WTC11 (cell line): Measurements from ENCODE around the gene DYSF. TPM values are rescaled to one million over a fixed set of nuclear protein-coding genes. Genes with fewer than 3 reads are reported as not detected.

Experiments
- ATAC-seq: fragments of 200-7000 bp; cut with Tn5 transposase; 2 replicates; pipeline ENCODE4 v1.10.0; 2021; ENCODE audit warnings: mild to moderate bottlenecking, moderate library complexity
- CTCF ChIA-PET: fragments of 300-600 bp; sonication (Branson Sonifier 250); formaldehyde crosslinking; loops from one replicate; lab custom pipeline; 2021; ENCODE audit warnings: antibody characterized with exemption; lab: Charles Lee
- POLR2A ChIA-PET: fragments of 350-600 bp; sonication (Branson Sonifier 250); formaldehyde crosslinking; loops from one replicate; lab custom pipeline; 2021; ENCODE audit warnings: antibody characterized with exemption; lab: Charles Lee
- DNase-seq: peaks from one replicate; pipeline ENCODE4 v3.0.0; 2021; ENCODE audit warnings: low spot score
- H3K27ac Mint-ChIP-seq: 2 replicates; pipeline ENCODE4 v1.8.0; 2021; ENCODE audit warnings: mixed read lengths
- H3K27me3 Mint-ChIP-seq: 2 replicates; pipeline ENCODE4 v1.8.0; 2021; ENCODE audit warnings: low read depth, mild to moderate bottlenecking, moderate library complexity, mixed read lengths
- H3K36me3 Mint-ChIP-seq: 2 replicates; pipeline ENCODE4 v1.8.0; 2021; ENCODE audit warnings: mixed read lengths
- H3K4me1 Mint-ChIP-seq: 2 replicates; pipeline ENCODE4 v1.8.0; 2022; ENCODE audit warnings: mixed read lengths
- H3K4me3 Mint-ChIP-seq: 2 replicates; pipeline ENCODE4 v1.8.0; 2021; ENCODE audit warnings: mild to moderate bottlenecking, moderate library complexity, mixed read lengths
- H3K9me3 Mint-ChIP-seq: 2 replicates; pipeline ENCODE4 v1.8.0; 2021; ENCODE audit warnings: mixed read lengths
- AFF4 ChIP-seq: sonication (generic); formaldehyde crosslinking; IDR thresholded peaks from 2 replicates; pipeline ENCODE4 v1.8.1; 2023; ENCODE audit warnings: mild to moderate bottlenecking, missing genetic modification reagents, borderline replicate concordance
- CBFB ChIP-seq: sonication (generic); formaldehyde crosslinking; IDR thresholded peaks from 2 replicates; pipeline ENCODE4 v1.8.1; 2022; ENCODE audit warnings: mild to moderate bottlenecking, low read depth, missing genetic modification reagents
- CDX4 ChIP-seq: fragments of 250-450 bp; sonication (Bioruptor Pico); IDR thresholded peaks from 2 replicates; pipeline ENCODE4 v1.9.0; 2021; ENCODE audit warnings: moderate library complexity, mild to moderate bottlenecking, inconsistent platforms, borderline replicate concordance
- CREB1 ChIP-seq: sonication (generic); formaldehyde crosslinking; IDR thresholded peaks from 2 replicates; pipeline ENCODE4 v1.8.0; 2023; ENCODE audit warnings: mild to moderate bottlenecking, missing genetic modification reagents
- CREM ChIP-seq: sonication (generic); formaldehyde crosslinking; IDR thresholded peaks from 2 replicates; pipeline ENCODE4 v1.8.1; 2022; ENCODE audit warnings: mild to moderate bottlenecking, missing genetic modification reagents, moderate library complexity
- FOXJ3 ChIP-seq: sonication (generic); formaldehyde crosslinking; IDR thresholded peaks from 2 replicates; pipeline ENCODE4 v1.9.0; 2021; ENCODE audit warnings: missing genetic modification reagents, mild to moderate bottlenecking, borderline replicate concordance
- GTF2I ChIP-seq: fragments of 250-450 bp; sonication (Bioruptor Pico); conservative IDR thresholded peaks from 2 replicates; pipeline ENCODE4 v1.4.0; 2021; ENCODE audit warnings: mild to moderate bottlenecking
- IRF2 ChIP-seq: sonication (generic); formaldehyde crosslinking; IDR thresholded peaks from 2 replicates; pipeline ENCODE4 v1.8.0; 2022; ENCODE audit warnings: low read depth, missing genetic modification reagents, borderline replicate concordance
- MXD4 ChIP-seq: fragments of 250-450 bp; sonication (Bioruptor Pico); IDR thresholded peaks from 2 replicates; pipeline ENCODE4 v1.8.0; 2021; ENCODE audit warnings: mild to moderate bottlenecking, moderate library complexity, borderline replicate concordance
- MYBL2 ChIP-seq: sonication (generic); formaldehyde crosslinking; IDR thresholded peaks from 2 replicates; pipeline ENCODE4 v1.8.1; 2023; ENCODE audit warnings: mild to moderate bottlenecking, moderate library complexity, missing genetic modification reagents
- NFYB ChIP-seq: sonication (generic); formaldehyde crosslinking; conservative IDR thresholded peaks from 2 replicates; pipeline ENCODE4 v1.8.0; 2022; ENCODE audit warnings: low read depth, missing genetic modification reagents
- NR2C2 ChIP-seq: sonication (generic); formaldehyde crosslinking; IDR thresholded peaks from 2 replicates; pipeline ENCODE4 v1.8.0; 2022; ENCODE audit warnings: mild to moderate bottlenecking, missing genetic modification reagents
- PRRX2 ChIP-seq: fragments of 250-450 bp; sonication (Bioruptor Pico); IDR thresholded peaks from 2 replicates; pipeline ENCODE4 v1.8.0; 2021; ENCODE audit warnings: mild to moderate bottlenecking
- RORB ChIP-seq: fragments of 250-450 bp; sonication (Bioruptor Pico); IDR thresholded peaks from 2 replicates; pipeline ENCODE4 v1.9.0; 2021; ENCODE audit warnings: mild to moderate bottlenecking
- TCF7 ChIP-seq: sonication (generic); formaldehyde crosslinking; IDR thresholded peaks from 2 replicates; pipeline ENCODE4 v1.8.0; 2022; ENCODE audit warnings: mild to moderate bottlenecking, low read depth, missing genetic modification reagents, moderate library complexity
- TP53 ChIP-seq: sonication (generic); formaldehyde crosslinking; IDR thresholded peaks from 2 replicates; pipeline ENCODE4 v1.8.1; 2023; ENCODE audit warnings: mild to moderate bottlenecking, missing genetic modification reagents
- ZBTB21 ChIP-seq: sonication (generic); formaldehyde crosslinking; IDR thresholded peaks from 2 replicates; pipeline ENCODE4 v1.8.1; 2023; ENCODE audit warnings: mild to moderate bottlenecking, missing genetic modification reagents, borderline replicate concordance
- ZBTB43 ChIP-seq: sonication (generic); formaldehyde crosslinking; IDR thresholded peaks from 2 replicates; pipeline ENCODE4 v1.8.1; 2023; ENCODE audit warnings: mild to moderate bottlenecking, missing genetic modification reagents
- ZNF121 ChIP-seq: sonication (generic); formaldehyde crosslinking; IDR thresholded peaks from 2 replicates; pipeline ENCODE4 v1.8.0; 2023; ENCODE audit warnings: missing genetic modification reagents
- ZNF219 ChIP-seq: sonication (generic); formaldehyde crosslinking; IDR thresholded peaks from 2 replicates; pipeline ENCODE4 v1.8.0; 2023; ENCODE audit warnings: missing genetic modification reagents, mild to moderate bottlenecking, borderline replicate concordance
- total RNA-seq: library from RNA; stranded (reverse); gene quantifications from 3 replicates; pipeline ENCODE4 v1.2.3, GENCODE V29; 2021
- TF ChIP-seq, protein P1 (sequence below): sonication (generic); formaldehyde crosslinking; IDR thresholded peaks from 2 replicates; pipeline ENCODE4 v1.8.1; 2023; ENCODE audit warnings: mild to moderate bottlenecking, missing genetic modification reagents, moderate library complexity
- TF ChIP-seq, protein P2 (sequence below): sonication (generic); formaldehyde crosslinking; IDR thresholded peaks from 2 replicates; pipeline ENCODE4 v1.8.0; 2022; ENCODE audit warnings: mild to moderate bottlenecking, missing genetic modification reagents
- TF ChIP-seq, protein P3 (sequence below): sonication (generic); formaldehyde crosslinking; IDR thresholded peaks from 2 replicates; pipeline ENCODE4 v1.8.0; 2022; ENCODE audit warnings: missing genetic modification reagents

Gene DYSF
- total RNA-seq, 1 experiment from 2014 or later = 14.8 TPM

DNA sequence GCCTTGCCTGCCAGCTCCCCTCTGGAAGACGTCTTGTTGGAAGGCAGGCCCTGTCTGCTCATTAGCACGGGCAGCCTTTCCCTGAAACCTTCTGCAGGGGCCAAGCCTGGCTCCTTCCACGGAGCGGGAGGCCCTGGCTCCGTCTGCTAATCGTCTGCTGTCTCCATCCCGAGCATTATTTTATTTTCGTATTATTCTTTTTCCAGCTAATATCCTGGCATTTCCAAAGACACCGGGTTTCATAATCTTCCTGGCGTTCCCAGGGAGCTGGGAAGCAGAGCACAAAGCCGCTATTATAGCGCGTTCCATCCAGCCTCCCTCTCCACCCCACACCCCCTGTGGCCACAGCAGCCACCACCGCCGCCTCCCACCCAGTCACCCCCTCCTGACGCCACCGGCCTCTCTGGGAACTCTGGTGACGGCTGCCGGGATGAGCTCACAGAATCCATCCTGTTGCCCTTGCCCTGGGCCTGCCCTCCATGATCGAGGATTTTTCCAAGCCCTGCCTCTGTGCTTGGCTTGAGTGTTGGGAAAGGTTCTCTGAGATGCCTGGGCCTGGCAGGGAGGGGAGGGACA, 125.5 kb downstream of the DYSF start (continued):
- no peak for TF ChIP-seq CDX4 (CRISPR knock-in tag)
- TF ChIP-seq RORB (CRISPR knock-in tag) = no peak
- no peak for TF ChIP-seq NR2C2
- TF ChIP-seq FOXJ3 (CRISPR knock-in tag) = no peak
- no peak for TF ChIP-seq ZBTB43 (CRISPR knock-in tag)
- no peak for TF ChIP-seq NFYB (CRISPR knock-in tag)
- TF ChIP-seq AFF4 (CRISPR knock-in tag) = no peak
- no peak for TF ChIP-seq MYBL2 (CRISPR knock-in tag)
- TF ChIP-seq, protein P1, sequence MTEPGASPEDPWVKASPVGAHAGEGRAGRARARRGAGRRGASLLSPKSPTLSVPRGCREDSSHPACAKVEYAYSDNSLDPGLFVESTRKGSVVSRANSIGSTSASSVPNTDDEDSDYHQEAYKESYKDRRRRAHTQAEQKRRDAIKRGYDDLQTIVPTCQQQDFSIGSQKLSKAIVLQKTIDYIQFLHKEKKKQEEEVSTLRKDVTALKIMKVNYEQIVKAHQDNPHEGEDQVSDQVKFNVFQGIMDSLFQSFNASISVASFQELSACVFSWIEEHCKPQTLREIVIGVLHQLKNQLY (CRISPR knock-in tag) = no peak

DNA sequence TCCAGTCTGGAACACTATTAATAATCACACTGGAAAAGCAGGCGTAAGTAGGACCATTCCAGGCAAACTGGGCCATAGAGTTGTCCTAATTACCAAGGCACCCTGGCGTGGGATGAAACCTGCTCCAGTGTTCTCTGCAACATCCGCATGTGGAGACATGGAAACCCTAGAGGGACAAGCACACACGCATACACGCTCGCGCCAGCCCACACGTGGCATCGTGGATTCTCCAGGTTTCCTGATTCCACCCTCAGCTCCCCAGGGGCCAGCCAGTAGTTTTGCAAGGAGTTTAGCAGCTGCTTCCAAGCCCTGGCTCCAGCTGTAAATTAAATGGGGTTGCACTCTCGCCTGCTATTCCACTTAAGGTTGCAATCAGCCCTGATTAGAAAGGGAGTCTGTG, 127.7 kb downstream of the DYSF start:
- Mint-ChIP-seq H3K9me3 (no peaks in the 10 kb centered on the region), H3K36me3 (0 out of 2 replicates have a peak, but pooled peaks cover under 1% of the 10 kb centered on the region), H3K27ac (no peak overlapping the region), H3K4me1 (no peaks in the 10 kb centered on the region), H3K27me3 (no peaks in the 10 kb centered on the region), H3K4me3 (no peak overlapping the region)
- ATAC-seq (no peak), DNase-seq (no peak)
- POLR2A ChIA-PET = no interaction called here
- CTCF ChIA-PET = no interaction called here
- TF ChIP-seq TCF7 (CRISPR knock-in tag) = no peak
- TF ChIP-seq, protein P2, sequence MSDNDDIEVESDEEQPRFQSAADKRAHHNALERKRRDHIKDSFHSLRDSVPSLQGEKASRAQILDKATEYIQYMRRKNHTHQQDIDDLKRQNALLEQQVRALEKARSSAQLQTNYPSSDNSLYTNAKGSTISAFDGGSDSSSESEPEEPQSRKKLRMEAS (CRISPR knock-in tag) = no peak
- no peak for TF ChIP-seq ZNF219 (CRISPR knock-in tag)
- TF ChIP-seq TP53 (CRISPR knock-in tag) = no peak
- no peak for TF ChIP-seq ZBTB21 (CRISPR knock-in tag)
- no peak for TF ChIP-seq PRRX2
- TF ChIP-seq, protein P3, sequence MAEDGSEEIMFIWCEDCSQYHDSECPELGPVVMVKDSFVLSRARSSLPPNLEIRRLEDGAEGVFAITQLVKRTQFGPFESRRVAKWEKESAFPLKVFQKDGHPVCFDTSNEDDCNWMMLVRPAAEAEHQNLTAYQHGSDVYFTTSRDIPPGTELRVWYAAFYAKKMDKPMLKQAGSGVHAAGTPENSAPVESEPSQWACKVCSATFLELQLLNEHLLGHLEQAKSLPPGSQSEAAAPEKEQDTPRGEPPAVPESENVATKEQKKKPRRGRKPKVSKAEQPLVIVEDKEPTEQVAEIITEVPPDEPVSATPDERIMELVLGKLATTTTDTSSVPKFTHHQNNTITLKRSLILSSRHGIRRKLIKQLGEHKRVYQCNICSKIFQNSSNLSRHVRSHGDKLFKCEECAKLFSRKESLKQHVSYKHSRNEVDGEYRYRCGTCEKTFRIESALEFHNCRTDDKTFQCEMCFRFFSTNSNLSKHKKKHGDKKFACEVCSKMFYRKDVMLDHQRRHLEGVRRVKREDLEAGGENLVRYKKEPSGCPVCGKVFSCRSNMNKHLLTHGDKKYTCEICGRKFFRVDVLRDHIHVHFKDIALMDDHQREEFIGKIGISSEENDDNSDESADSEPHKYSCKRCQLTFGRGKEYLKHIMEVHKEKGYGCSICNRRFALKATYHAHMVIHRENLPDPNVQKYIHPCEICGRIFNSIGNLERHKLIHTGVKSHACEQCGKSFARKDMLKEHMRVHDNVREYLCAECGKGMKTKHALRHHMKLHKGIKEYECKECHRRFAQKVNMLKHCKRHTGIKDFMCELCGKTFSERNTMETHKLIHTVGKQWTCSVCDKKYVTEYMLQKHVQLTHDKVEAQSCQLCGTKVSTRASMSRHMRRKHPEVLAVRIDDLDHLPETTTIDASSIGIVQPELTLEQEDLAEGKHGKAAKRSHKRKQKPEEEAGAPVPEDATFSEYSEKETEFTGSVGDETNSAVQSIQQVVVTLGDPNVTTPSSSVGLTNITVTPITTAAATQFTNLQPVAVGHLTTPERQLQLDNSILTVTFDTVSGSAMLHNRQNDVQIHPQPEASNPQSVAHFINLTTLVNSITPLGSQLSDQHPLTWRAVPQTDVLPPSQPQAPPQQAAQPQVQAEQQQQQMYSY (CRISPR knock-in tag) = no peak
- TF ChIP-seq IRF2 = no peak
- no peak for TF ChIP-seq CREB1
- TF ChIP-seq AFF4 (CRISPR knock-in tag) = no peak
- no peak for TF ChIP-seq ZNF121 (CRISPR knock-in tag)
- no peak for TF ChIP-seq CREM
- no peak for TF ChIP-seq MXD4 (CRISPR knock-in tag)
- TF ChIP-seq CBFB (CRISPR knock-in tag) = no peak
- TF ChIP-seq GTF2I = no peak
